Effector memory CD4-positive, alpha-beta T cell (primary cell): ENCODE data around the gene PIGB.
"Not testable (repeated sequence)": the region's sequence is repeated elsewhere in the genome, so short reads cannot be mapped to it uniquely, and the experiment has no call there.

Source experiments
- DNase-seq, 3 donors: peaks; one replicate each; pipeline ENCODE4 v3.0.0-alpha.2; 2020
- H3K27ac ChIP-seq: 2 replicates; pipeline ENCODE4 v1.7.0; 2013; ENCODE audit warnings: mild to moderate bottlenecking, low read length, moderate library complexity; ENCODE audit not compliant: insufficient read depth, poor library complexity, severe bottlenecking
- H3K27me3 ChIP-seq: replicated peaks from 2 replicates; pipeline ENCODE4 v1.7.0; 2013; ENCODE audit warnings: mild to moderate bottlenecking, low read length; ENCODE audit not compliant: insufficient read depth, control insufficient read depth, poor library complexity, severe bottlenecking
- H3K36me3 ChIP-seq: 2 replicates; pipeline ENCODE4 v1.7.0; 2013; ENCODE audit warnings: mild to moderate bottlenecking, low read length, moderate library complexity; ENCODE audit not compliant: control insufficient read depth, insufficient read depth
- H3K4me1 ChIP-seq: 2 replicates; pipeline ENCODE4 v1.7.0; 2013; ENCODE audit warnings: low read length, mild to moderate bottlenecking; ENCODE audit not compliant: control insufficient read depth, insufficient read depth, poor library complexity, severe bottlenecking
- H3K4me3 ChIP-seq: 2 replicates; pipeline ENCODE4 v1.7.0; 2013; ENCODE audit warnings: low read length, low read depth, mild to moderate bottlenecking; ENCODE audit not compliant: insufficient read depth, poor library complexity, severe bottlenecking
- H3K9me3 ChIP-seq: 2 replicates; pipeline ENCODE4 v1.7.0; 2013; ENCODE audit warnings: mild to moderate bottlenecking, low read length, moderate library complexity; ENCODE audit not compliant: control insufficient read depth

The PIGB gene

DNA sequence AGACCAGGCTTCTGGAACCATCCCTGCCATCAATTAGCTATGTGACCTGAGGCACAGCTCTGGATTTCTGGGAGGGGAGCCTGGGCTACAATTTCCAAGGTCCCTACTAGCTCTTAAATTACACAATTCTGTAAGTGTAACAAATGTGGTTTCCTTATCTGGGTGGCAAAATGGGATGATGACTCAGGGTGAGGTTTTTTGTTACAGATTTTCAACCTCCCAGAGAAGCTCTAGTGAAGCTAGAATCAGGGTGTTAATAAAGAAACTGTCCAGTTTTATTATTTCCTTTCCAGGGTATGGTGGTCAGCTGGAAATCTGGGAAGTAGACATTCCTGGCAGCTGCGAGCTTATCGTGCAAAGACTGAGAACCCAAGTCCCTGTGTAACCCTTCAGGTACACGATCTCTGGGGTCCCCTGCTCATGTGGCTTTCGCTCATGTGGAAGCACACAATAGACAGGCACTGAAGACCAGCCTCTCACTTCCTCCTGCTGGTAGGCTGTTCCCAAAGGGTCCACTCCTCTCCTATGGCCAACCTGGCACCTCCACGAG, 36.7 kb upstream of the PIGB start:
- Histone ChIP-seq H3K27ac (peak overlapping the region; percentile 64), H3K4me1 (peaks cover 53% of the 10 kb centered on the region), H3K4me3 (peak overlapping the region; percentile 26), H3K36me3 (no peaks in the 10 kb centered on the region), H3K9me3 (no peaks in the 10 kb centered on the region), H3K27me3 (no peaks in the 10 kb centered on the region)
- DNase-seq: peak in 2 of 3 donors; percentile 8 to 9

DNA sequence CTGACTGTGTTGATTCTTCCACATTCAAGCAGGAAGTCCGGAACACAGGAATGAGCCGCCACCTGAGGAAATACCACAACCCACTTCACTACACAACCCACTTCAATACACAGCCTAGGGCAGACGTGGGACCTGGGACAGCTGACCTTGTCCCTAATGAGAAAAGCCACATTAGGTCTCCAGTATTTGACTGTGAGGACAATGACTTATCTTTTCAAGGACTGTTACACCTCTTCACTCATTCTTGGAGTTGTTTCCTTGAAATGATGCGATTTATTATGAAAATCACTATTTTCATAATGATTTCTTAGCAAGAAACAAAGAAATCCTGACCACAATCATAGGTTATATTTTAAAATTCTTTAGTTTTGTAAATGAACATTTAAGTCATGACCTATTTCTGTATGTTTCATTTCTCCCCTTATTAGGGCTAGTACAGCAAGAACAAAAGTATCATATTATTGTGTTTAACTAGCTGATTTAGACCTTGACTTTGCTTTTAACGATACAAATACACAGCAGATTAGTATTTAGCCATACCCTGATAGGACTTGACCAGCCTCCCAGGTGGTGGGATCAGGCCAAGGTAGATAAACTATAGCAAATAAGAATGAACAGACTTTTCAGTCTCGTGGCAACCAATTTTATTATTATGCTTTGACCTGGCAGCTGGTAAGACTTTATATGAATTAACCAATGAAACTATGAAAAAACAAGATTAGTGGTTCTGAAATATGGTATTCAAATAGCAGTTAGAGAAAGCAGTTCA, 35.5 kb upstream of the PIGB start:
- no peak for DNase-seq
- Histone ChIP-seq H3K27me3 (no peaks in the 10 kb centered on the region), H3K36me3 (no peaks in the 10 kb centered on the region), H3K4me1 (peaks cover 45% of the 10 kb centered on the region), H3K9me3 (no peaks in the 10 kb centered on the region), H3K4me3 (no peak overlapping the region), H3K27ac (peak overlapping the region; percentile 64)

DNA sequence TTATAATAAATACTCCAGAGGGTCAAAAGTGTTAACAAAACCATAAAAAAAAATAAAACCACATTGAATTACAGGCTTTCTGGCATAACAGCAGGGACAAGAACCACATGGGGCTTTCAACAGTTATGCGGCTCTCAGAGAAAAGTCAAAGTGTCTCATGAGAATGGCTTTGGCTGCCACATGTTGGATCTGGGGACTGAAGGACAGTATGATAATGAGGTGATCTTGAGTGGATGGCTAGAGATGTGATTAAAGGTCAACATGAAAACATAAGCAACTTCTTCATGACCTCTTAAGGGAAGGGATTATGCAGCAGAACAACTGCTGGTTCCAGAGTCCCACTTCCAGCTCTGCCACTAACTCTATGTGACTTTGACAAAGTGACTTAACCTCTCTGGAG, 34.6 kb upstream of the PIGB start:
- Histone ChIP-seq H3K4me3 (no peak overlapping the region), H3K36me3 (no peaks in the 10 kb centered on the region), H3K27ac (peak overlapping the region; percentile 64), H3K9me3 (no peaks in the 10 kb centered on the region), H3K4me1 (peaks cover 38% of the 10 kb centered on the region), H3K27me3 (no peaks in the 10 kb centered on the region)
- DNase-seq: no peak

DNA sequence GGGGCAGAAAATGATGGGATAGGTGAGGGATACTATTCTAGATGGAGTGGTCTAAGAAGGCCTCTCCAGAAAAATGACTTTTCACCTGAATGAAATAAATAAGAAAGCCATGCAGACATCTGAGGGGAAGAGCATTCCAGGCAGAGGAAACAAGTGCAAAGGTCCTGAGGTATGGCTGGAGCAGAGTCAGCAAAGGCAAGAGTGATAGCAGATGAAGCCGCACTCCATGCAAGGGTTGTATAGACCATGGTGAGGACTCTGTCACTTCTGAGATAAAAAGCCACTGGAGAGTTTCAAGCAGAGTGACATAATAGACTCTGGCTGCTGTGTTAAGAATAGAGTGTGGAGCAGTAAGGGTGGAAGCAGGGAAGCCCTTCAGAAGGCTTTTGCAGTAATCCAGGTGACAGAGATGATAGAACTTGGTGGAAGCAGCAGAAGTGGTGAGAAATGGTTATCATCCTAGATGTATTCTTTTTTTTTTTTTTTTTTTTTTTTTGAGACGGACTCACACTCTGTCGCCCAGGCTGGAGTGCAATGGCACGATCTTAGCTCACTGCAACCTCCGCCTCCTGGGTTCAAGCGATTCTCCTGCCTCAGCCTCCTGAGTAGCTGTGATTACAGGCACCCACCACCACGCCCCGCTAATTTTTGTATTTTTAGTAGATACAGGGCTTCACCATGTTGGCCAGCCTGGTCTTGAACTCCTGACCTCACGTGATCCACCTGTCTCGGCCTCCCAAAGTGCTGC, 32.4 kb upstream of the PIGB start:
- Histone ChIP-seq H3K4me1 (peaks cover 28% of the 10 kb centered on the region), H3K27ac (peak overlapping the region; percentile 14)
- not testable (repeated sequence) for H3K27me3 ChIP-seq, DNase-seq, H3K4me3 ChIP-seq, H3K9me3 ChIP-seq, H3K36me3 ChIP-seq

DNA sequence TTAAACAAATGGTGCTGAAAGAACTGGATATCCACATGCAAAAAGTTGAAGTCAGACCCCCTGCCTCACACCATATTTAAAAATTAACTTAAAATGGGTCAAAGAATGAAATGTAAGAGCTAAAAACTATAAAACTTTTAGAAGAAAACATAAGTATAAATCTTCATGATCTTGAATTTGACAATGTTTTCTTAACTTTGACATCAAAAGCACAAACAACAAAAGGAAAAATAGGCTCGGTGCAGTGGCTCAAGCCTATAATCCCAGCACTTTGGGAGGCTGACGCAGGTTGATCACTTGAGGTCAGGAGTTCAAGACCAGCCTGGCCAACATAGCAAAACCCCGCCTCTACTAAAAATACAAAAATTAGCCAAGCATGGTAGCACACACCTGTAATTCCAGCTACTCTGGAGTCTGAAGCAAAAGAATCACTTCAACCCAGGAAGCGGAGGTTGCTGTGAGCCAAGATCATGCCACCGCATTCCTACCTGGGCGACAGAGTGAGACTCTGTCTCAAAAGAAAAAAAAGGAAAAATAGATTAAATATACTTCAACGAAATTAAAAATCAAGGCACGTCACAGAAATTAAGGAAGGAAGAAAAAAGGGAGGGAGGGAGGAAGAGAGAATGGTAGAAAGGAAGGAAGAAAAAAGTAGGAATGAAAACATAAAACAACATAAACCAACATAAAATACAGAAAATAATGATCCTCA, 30.9 kb upstream of the PIGB start:
- peak overlapping the region; percentile 97 for H3K27ac ChIP-seq
- H3K9me3 ChIP-seq: no peaks in the 10 kb centered on the region
- H3K4me3 ChIP-seq: no peak overlapping the region
- no peak for DNase-seq
- no peaks in the 10 kb centered on the region for H3K27me3 ChIP-seq
- peaks cover 12% of the 10 kb centered on the region for H3K4me1 ChIP-seq
- H3K36me3 ChIP-seq: no peaks in the 10 kb centered on the region

DNA sequence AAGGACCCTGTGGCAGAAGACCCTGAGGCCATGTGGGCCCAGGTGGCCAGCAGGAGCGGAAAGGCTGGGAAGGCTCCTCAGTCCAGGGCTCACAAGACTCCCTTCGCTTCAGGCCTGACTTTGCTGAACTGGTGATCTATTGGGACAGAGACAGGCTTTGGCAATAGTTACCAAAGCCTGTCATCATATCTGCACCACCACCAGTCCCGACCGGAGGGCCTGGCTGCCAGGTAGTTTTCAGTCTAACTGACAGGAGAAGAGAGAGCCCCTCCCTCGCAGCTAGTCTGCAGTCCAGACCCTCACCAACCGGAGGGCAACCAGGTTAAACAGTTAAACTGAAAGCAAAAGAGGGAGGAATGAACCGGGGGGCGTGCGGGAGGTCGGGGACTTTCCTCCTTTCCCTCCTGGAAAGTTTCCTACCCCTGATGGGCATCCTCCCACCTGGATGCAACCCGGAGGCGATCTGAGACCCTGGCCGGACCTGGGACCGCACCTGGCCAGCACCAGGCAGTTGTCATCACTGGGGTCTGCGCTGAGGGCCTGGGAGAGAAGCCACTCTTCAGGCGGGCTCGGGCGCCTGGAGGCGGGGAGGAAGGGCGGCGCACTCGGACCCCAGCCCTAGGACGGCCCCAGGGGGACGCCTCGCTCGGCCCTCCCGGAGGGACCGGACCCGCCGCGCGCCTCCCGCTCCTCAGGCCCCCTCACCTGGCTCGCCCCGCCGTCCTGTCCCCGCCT, 29.8 kb upstream of the PIGB start:
- Histone ChIP-seq H3K4me3 (peak overlapping the region; percentile 93), H3K27ac (peak overlapping the region; percentile 97), H3K4me1 (peaks cover 5% of the 10 kb centered on the region), H3K27me3 (no peaks in the 10 kb centered on the region), H3K36me3 (no peaks in the 10 kb centered on the region), H3K9me3 (no peaks in the 10 kb centered on the region)
- peak; percentile 8 to 23 (median 9) for DNase-seq

DNA sequence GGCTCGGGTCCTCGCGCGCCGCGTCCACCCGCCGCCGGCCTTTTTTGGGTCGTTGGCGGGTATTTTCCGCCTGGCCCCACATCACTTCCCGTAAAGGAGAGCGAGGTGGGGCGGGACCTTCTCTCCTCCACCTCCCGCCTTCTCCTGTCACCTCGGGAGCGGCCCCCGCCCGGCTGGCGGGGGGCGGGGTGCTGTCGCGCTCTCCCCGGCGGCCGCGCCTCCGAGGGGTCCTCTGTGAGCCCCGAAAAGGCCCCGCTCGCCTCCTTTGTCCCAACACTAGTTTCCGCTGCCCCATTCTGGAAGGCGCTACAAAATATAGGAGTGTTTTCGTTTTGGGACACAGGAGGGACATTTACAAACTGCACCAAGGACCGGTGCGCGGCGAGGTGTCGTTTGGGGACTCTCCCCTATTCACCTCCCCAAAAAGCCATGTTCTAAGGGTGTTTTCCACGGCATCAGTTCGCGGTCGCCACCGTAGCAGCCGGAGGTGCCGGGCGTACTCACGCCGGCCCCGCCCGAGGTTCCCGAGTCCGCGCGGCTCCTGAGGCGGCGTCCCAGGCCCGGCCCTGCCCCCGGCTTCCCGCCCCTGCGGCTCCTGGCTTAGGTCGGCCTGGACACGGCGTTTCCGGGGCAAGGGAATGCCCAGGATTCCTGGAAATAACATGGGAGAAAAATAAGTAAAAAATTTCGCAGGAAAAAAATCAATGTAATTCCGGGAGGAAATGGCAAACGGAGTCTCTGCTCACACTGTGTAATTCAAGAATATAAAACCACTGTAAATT, 29.1 kb upstream of the PIGB start, which contains the start of gene RAB27A:
Gene RAB27A, minus strand, starts transcription at position 68 of the 782 bp plus-strand sequence. CDS start 54,879 bp downstream, outside the sequence.
- Histone ChIP-seq H3K36me3 (no peaks in the 10 kb centered on the region), H3K27me3 (no peaks in the 10 kb centered on the region), H3K27ac (peak within 1 kb of the TSS; percentile 97), H3K9me3 (no peaks in the 10 kb centered on the region), H3K4me3 (peak within 1 kb of the TSS; percentile 93), H3K4me1 (no peaks in the 10 kb centered on the region)
- peak; percentile 66 to 73 (median 70) for DNase-seq

DNA sequence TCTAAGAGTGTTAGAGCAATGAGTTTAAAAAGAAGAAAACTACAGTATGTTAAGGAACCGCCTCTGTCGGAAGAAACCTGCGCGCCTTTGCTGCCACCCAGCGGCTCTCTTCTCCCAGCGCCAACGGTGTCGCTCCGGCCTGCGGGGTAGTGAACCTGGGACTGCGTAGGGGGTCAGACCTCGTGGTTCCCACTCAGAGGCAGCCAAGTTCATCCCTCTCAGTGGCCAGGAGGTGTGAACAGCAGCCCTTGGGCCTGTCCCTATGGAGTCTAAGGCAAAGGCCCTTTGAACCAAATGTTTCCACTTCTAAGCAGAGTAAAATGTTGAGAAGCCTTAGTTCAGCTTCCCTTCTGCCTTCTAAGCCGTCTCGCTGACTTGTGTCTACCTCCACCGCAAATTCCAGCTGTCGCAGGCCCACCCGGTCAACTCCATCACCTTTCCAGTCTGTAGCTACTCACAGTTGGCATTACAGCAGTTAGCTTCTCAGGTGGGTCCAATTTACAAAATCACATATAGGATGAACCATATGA, 28.4 kb upstream of the PIGB start:
- peak; percentile 65 to 75 (median 69) for DNase-seq
- Histone ChIP-seq H3K36me3 (no peaks in the 10 kb centered on the region), H3K27me3 (no peaks in the 10 kb centered on the region), H3K9me3 (no peaks in the 10 kb centered on the region), H3K4me3 (peak overlapping the region; percentile 93), H3K4me1 (no peaks in the 10 kb centered on the region), H3K27ac (peak overlapping the region; percentile 97)
